ENCODE data around the gene C10orf53.

C10orf53 gene

GRCh38 chr10:49643241-49644034, 36.0 kb upstream of the C10orf53 start:
- H3K4me3 ChIP-seq (ENCODE audit: low read depth, low read length): no peak overlapping the region
- DNase-seq (ENCODE audit: low read depth): no peak
- TF ChIP-seq, protein P1, sequence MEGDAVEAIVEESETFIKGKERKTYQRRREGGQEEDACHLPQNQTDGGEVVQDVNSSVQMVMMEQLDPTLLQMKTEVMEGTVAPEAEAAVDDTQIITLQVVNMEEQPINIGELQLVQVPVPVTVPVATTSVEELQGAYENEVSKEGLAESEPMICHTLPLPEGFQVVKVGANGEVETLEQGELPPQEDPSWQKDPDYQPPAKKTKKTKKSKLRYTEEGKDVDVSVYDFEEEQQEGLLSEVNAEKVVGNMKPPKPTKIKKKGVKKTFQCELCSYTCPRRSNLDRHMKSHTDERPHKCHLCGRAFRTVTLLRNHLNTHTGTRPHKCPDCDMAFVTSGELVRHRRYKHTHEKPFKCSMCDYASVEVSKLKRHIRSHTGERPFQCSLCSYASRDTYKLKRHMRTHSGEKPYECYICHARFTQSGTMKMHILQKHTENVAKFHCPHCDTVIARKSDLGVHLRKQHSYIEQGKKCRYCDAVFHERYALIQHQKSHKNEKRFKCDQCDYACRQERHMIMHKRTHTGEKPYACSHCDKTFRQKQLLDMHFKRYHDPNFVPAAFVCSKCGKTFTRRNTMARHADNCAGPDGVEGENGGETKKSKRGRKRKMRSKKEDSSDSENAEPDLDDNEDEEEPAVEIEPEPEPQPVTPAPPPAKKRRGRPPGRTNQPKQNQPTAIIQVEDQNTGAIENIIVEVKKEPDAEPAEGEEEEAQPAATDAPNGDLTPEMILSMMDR (IDR thresholded peaks at IDR 0.05; ENCODE audit: low read depth, low read length, missing control alignments): no peak

GRCh38 chr10:49644035-49644646, 35.3 kb upstream of the C10orf53 start:
- TF ChIP-seq, protein P1 (IDR thresholded peaks at IDR 0.05; ENCODE audit: low read depth, low read length, missing control alignments): no peak
- no peak overlapping the region for H3K4me3 ChIP-seq (ENCODE audit: low read depth, low read length)
- DNase-seq (ENCODE audit: low read depth): no peak

DNA sequence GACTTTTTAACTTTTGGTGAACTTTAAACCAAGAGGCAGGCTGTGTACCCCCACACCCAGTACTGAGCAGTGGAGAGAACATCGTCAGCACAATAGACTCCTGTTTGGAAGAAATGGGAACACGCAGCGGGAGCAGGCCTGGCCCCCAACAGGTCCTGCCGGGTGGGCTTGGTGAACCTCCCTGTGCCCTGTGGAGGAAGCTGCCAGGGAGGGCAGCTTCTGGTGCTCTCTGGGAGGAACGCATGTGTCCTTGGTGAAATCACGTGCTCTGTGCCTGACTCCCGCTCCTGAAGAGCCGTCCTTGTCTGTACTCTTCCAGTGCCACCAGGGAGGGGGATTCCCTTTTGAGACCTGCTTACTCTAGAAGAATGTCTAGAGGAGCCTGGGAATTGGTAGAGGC, 34.0 kb upstream of the C10orf53 start:
- TF ChIP-seq, protein P1 (IDR thresholded peaks at IDR 0.05; ENCODE audit: low read depth, low read length, missing control alignments): no peak
- no peak overlapping the region for H3K4me3 ChIP-seq (ENCODE audit: low read depth, low read length)
- no peak for DNase-seq (ENCODE audit: low read depth)

GRCh38 chr10:49645871-49646870, 33.3 kb upstream of the C10orf53 start:
- no peak overlapping the region for H3K4me3 ChIP-seq (ENCODE audit: low read depth, low read length)
- DNase-seq (ENCODE audit: low read depth): no peak

DNA sequence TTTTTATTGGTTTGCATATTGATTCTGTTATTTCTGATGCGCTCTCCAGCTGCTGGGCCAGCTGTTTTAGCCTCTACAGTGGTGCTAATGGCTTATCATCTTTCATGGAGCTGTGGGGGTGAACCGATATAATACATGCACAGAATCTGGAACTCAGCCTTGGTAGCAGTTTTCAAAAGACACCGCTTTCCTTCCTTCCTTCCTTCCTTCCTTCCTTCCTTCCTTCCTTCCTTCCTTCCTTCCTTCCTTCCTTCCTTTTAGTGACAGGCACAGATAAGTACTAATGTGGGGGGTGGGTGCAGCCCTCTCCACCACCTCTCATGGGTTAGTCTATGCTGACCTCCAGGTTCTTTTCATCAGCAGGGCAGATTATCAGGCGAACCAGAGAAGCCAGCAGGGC, 31.9 kb upstream of the C10orf53 start:
- TF ChIP-seq, protein P1 (IDR thresholded peaks at IDR 0.05; ENCODE audit: low read depth, low read length, missing control alignments): no peak
- DNase-seq (ENCODE audit: low read depth): no peak
- no peak overlapping the region for H3K4me3 ChIP-seq (ENCODE audit: low read depth, low read length)

More at GRCh38 chr10:49645871-49646870, 33.3 kb upstream of the C10orf53 start:
- TF ChIP-seq, protein P1 (IDR thresholded peaks at IDR 0.05; ENCODE audit: low read depth, low read length, missing control alignments): no peak

DNA sequence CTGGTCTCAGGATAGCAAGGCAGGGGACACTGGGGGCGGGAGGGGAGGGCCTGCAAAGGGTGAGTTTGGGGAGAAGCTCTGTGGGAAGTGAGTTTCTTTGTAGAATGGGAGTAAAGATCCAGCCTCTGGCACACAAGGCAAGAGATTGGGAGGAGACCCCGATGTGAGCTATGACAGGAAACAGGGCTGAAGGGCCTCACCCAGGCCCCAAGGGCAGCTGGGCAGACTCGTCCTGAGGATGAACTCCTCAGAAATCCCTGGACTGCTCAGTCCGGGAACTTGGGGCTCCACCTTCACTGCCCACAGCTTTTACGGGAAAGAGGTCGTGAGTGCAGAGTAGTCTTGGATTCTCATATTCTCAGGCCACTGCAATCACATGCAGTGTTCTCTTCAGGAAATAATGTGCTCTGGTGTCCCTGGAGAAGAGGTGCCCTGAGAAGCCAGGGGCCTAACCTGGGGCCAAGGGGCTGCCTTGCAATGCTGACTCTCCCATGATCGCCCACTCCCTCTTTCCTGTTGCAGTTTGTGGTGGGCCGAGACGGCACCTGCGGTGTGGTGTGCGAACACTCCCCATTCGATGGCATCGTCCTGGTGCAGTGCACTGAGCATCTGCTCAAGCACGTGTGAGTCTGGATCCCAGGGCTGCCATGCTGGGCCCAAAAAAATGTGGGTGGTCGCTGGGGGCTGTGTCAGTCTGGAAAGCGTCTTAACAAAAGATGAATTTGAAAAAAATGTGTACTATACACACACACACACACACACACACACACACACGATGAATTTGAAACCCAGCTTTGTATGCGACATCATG, 31.3 kb upstream of the C10orf53 start:
- TF ChIP-seq, protein P1 (IDR thresholded peaks at IDR 0.05; ENCODE audit: low read depth, low read length, missing control alignments): no peak
- H3K4me3 ChIP-seq (ENCODE audit: low read depth, low read length): no peak overlapping the region
- DNase-seq (ENCODE audit: low read depth): no peak
